Kasumi-1 (cell line): ENCODE results near the gene AFTPH.

ENCODE experiments used
- DNase-seq, 2 experiments: peaks; one replicate each; lab custom pipeline; 2025; lab: John Stamatoyannopoulos, UW

AFTPH gene

GRCh38 chr2:64612575-64613195 is 88.6 kb downstream of the AFTPH start:
- DNase-seq: no peak

- no peak for DNase-seq
Measured at GRCh38 chr2:64613276-64613675, 89.1 kb downstream of the AFTPH start.

- DNase-seq: no peak
Measured at GRCh38 chr2:64615192-64615763, 91.2 kb downstream of the AFTPH start.

DNA sequence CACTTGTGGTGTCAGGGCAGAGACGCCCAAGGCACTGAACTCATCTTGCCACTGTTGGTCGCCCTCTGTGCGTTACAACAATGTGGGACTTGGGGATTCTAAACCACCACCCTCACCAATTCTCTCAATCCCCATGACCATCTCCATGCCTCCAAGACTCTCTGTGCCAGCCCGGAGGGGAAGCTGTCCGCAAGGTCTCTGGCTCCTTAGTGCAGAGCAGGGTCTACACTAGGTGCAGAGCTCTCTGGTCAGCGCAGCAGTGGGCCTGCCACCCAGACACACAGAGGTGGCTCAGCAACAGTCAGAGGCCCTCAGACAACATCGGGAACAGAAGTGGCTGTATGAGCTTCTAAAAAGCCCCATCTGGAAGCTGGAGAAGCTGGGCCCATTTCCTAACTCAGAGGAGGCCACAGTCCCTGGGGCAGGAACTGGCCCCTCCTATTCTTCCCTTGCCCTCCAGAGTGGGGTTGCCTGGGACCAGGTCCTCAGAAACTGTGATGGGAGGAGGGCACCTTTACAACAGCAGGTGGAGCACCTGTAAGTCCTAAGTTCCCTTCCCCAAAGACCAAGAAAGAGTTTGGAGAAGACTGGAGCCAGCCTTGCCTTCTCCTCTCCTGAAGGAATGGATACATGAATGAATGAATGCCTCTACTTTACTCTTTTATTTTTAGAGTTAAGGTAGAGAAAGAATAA is 91.9 kb downstream of the AFTPH start:
- no peak for DNase-seq

GRCh38 chr2:64617631-64618151 is 93.6 kb downstream of the AFTPH start:
- no peak for DNase-seq

DNA sequence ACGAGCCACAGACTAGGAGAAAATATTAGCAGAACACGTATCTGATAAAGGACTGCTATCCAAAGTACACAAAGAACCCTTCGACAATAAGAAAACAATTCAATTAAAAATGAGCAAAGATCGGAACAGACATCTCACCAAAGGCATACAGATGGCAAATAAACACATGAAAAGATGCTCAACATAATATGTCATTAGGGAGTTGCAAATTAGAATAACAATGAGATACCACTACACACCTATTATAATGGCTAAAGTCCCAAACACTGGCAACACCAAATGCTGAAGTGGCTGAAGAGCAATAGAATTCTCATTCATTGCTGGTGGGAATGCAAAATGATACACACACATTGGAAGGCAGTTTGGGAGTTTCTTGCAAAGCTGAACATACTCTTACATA is 96.5 kb downstream of the AFTPH start:
- DNase-seq: no peak

DNA sequence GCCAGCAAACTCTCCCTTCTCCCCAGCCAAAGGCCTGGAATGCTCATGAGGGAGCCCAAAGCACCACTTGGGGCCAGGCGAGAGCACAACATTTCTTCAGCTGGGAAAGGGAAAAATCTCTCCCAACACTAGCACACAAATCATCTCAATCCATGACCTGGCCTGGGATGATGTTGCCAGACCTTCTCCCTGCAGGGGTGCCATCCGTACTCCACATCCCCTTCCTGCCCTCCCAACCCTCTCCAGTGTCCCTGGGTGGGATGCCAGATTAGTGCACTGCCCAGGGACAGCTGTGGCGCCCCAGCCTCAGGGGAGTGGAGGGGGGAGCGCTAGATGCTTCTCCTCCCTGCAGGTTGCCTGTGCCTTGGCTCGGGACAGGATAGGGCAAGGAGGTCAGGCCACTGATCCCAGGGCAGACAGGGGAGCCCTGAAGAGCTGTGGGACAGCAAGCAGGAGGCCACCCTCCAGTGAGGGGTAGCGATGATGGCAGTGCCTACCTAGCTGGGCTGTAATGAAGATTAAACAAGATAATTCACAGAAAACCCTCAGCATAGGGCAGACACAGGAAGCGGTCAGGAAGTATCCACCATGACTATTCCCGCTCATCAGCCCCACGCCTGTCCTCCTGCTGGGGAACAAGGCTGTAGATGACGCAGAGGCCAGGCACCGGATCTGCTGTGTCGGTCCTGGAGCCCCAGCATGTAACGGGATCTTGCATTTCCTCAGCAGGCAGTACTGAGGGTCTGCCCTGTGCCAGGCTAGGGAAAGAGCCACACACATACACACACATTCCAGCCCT is 98.5 kb downstream of the AFTPH start:
- no peak for DNase-seq

DNA sequence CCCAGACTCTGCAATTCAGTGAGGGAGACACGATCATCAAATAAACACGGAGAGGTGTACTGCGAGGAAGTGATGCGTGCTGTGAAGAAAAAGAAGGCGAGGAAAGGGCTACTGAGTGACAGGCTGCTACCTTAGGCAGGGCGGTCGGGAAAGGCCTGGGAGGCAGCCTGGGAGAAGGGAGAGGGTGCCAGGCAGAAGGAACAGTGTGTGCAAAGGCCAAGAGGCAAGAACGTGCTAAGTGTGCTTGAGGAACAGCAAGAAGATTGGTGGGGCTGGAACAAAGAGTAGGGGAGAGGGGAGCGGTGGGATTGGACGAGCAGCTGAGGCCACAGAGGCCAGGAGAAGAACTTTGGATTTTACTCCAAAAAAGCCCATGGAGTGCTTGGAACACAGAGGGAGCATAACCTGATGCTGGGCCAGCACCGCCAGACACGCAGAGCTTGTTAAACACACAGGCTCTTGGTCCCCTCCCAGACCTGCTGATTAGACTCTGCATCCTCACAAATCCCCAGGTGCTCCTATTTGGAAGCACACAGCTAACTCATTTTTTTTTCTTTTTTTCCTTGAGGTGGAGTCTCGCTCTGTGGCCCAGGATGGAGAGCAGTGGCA is 99.2 kb downstream of the AFTPH start:
- DNase-seq: no peak

DNA sequence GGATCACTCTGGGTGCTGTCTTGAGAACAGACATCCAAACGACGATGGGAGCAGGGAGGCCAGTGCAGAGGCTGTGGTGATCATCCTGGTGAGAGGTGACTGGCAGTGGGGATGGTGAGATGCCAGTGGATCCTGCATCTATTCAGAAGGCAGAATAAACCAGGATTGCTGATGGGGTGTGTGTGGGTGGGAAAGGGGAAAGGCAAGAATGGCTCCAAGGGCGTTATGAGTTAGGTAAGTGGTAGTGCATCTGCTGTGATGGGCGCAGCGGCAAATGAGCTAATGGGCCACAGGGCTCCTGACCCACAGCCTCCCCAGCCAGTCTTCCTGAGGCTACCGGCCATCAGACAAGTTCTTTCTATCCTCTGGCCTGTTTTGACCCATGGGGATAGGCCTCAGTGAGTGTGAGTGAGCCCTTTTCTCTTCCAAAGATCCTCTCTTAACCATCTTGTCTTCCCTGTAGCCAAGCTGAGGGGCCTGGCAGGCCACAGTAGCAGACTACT is 100.0 kb downstream of the AFTPH start:
- DNase-seq: no peak

DNA sequence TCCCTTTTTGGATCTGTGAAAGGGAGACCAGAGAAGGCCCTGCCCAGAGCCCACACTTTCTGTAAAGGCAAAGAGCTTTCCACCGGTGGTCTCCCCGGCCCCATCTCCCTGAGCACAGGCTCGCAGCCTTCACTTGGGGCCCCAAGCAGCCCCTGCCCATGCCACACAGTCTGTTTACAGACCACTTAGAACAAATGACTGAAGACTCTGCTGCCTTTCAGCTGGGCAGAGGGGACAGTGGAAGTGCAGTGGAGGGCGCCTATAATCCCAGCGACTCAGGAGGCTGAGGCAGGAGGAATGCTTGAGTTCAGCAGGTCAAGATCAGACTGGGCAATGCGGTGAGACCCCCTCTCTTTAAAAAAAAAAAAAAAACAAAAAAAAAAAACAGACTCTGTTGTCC is 100.7 kb downstream of the AFTPH start:
- DNase-seq: no peak

- no peak for DNase-seq
Measured at GRCh38 chr2:64625299-64626145, 101.4 kb downstream of the AFTPH start.

GRCh38 chr2:64626146-64626809 is 102.2 kb downstream of the AFTPH start:
- no peak for DNase-seq

DNA sequence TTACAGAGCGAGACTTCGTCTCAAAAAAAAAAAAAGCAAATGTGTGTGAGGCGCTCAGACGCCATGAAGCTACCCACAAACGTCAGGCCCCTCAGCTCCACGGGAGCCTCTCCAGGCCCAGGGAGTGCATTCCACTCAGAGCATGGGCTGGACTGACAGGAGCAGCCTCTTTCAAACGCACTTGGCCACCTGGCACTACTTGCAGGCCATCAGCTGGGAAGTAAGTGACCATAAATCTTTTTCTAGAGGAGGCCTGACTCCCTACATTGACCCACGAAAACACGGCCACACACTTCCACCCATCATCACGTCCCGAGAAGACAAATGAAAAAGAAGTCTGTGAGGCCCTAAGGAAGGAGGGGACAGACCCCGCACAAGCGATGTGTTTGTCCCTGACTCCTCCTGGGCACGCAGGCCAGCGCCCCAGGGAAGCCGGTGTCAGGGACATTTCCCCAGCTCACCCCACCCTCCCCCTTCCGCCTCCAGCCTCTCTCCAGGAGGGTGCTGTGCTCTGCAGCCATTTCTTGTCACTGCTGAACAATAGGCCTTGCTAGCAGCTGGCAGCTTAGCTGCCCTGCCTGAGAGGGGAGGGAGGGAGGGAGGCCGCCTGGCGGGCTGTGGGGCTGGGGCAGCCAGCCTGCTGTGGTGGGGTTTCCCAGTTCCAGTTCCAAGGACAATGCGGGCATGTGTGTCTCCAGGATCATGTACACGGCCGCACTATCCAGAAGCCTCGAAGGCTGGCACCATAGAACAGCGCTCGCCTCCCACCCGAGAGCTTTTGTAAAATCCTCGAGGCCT is 103.0 kb downstream of the AFTPH start:
- DNase-seq: no peak

DNA sequence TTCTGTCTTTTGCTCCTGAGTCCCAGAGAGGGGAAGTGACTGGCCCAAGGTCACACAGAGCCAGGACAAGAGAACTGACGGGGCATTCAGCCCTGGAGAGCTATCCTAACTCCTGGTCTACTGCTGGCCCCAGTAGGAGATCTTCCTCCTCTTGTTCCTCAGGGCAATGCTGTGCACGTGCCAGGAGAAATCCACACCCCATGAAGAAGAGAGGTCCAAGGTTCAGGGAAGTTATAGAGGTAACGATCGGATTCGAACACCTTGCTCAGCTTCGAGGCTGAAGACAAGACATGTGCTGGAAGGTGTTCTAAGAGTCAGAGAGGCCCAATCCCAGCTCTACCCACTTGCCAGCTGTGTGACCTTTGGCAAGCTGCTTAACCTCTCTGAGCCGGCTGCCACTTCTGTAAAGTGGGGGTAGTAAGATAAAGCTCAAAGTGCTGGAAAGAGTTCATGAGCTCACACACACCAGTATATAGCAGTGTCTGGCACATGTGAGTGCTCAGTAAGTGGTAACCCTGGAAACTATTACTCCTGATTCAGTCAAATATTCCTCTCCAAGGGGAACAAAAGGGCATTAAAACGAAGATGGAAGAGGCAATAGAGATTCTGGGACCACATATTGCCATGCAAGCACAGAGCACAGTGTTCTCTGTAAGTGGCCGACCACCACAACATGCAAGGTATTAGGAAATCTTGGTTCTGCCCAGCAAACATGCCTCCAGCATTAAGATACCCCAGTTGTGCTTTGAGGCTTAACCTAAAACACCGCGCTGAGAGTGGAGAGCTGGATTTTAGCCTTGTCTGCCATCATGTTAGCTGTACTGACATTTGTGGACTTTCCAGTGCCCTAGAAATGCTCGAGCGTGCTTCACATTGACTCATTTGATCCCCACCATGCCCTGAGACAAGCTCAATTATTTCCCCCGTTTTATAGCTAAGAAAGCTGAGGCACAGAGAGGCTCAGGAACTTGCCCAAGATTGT is 104.0 kb downstream of the AFTPH start:
- no peak for DNase-seq

- no peak for DNase-seq
Measured at GRCh38 chr2:64629329-64629781, 105.2 kb downstream of the AFTPH start.

GRCh38 chr2:64629875-64630274 is 105.7 kb downstream of the AFTPH start:
- DNase-seq: no peak

DNA sequence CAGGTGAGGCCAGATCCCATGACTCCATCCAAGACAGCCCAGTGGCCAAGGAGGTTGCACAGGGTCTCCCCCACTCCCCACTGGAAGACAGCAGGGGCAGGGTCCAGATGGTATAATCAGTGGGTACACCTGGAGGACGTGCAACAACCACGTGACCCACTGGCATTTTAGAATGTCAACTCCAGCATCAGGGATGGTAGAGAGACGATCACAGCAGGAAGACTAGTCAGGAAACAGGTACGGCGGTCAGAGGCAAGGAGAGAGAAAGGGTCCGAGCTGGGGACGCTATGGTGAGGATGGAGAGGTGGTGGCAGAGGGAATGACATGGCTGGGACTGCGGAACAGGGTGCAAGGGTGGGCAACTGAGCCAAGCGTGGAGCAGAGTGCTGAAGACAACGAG is 106.6 kb downstream of the AFTPH start:
- no peak for DNase-seq

DNA sequence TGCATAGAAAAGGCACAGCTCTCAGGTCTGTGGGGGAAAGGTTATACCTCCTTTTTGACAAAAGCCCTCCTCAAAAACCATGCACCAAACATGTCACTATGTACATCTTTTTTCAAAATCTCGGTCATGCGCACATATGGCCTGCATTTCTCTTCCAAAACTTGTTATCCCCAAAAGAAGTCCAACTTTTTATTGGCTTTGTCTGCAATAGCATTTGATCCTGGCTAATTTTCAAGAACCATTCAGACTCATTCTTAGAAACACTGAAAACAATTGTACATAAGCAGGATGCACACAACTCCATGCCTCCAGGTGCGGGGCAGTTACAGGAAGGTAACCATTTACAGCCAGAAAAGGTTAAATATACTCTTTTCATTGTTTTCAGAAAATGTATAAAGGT is 107.6 kb downstream of the AFTPH start:
- DNase-seq: no peak
